ENCODE results near the gene NFYA. TPM values are rescaled to one million over a fixed set of nuclear protein-coding genes. Genes with fewer than 3 reads are reported as not detected.

NFYA gene
- total RNA-seq, 1 experiment from 2014 or later, result 43.0 TPM

- Histone ChIP-seq H2BK120ac (ENCODE audit: low read depth, low read length, poor library complexity, severe bottlenecking) (no peak overlapping the region), H3K79me2 (ENCODE audit: insufficient read depth, low read length) (peaks cover 6% of the 10 kb centered on the region; the same call in 1 of the 2 replicates), H3K4ac (ENCODE audit: low read depth, low read length) (no peak overlapping the region), H3K27ac (ENCODE audit: insufficient read length, low read depth, low read length) (no peak overlapping the region), H2BK5ac (ENCODE audit: insufficient read length, low read length) (no peak overlapping the region), H3K4me2 (ENCODE audit: insufficient read depth, insufficient read length, low read length) (no peak overlapping the region), H3K14ac (ENCODE audit: insufficient read depth, low read length) (no peak overlapping the region), H4K5ac (ENCODE audit: insufficient read length, low read depth, low read length) (no peak overlapping the region), H3K9ac (ENCODE audit: extremely low read depth, insufficient read length, low read length) (no peak overlapping the region), H3K4me1 (ENCODE audit: insufficient read depth, low read length) (no peaks in the 10 kb centered on the region), H3K23me2 (ENCODE audit: insufficient read length, low read depth, low read length, poor library complexity, severe bottlenecking) (no peaks in the 10 kb centered on the region), H2AK5ac (ENCODE audit: insufficient read length, low read length) (no peak overlapping the region), H4K91ac (ENCODE audit: insufficient read length, low read depth, low read length) (no peak overlapping the region), H3K56ac (ENCODE audit: insufficient read length, low read depth, low read length) (no peak overlapping the region), H3K9me3 (ENCODE audit: control insufficient read depth, low read depth, low read length) (no peaks in the 10 kb centered on the region), H4K20me1 (ENCODE audit: control insufficient read depth, insufficient read depth, insufficient read length) (peaks cover 2% of the 10 kb centered on the region), H2BK15ac (ENCODE audit: low read depth, low read length) (no peak overlapping the region), H3T11ph (ENCODE audit: low read length) (no peak overlapping the region), H3K18ac (ENCODE audit: insufficient read length, low read depth, low read length) (no peak overlapping the region), H2BK12ac (ENCODE audit: insufficient read length, low read depth, low read length) (no peak overlapping the region), H3K79me1 (ENCODE audit: insufficient read depth, low read depth, low read length, poor library complexity, severe bottlenecking) (peaks cover 7% of the 10 kb centered on the region), H2BK20ac (ENCODE audit: low read depth, low read length, poor library complexity, severe bottlenecking) (no peak overlapping the region), H2AFZ (ENCODE audit: low read length) (no peak overlapping the region), H3K27me3 (ENCODE audit: insufficient read depth, low read length) (no peaks in the 10 kb centered on the region), H4K8ac (replicated peaks; ENCODE audit: insufficient read length, low read depth, low read length) (no peak overlapping the region), H3K23ac (ENCODE audit: insufficient read length, low read depth, low read length) (no peak overlapping the region)
- peaks cover 2 to 8% of the 10 kb centered on the region in 2 experiments; a peak in 2 of 4 replicates for H3K4me1 Mint-ChIP-seq
- H3K9me3 Mint-ChIP-seq, result no peaks in the 10 kb centered on the region
- H3K27ac Mint-ChIP-seq, result no peak overlapping the region
- H3K36me3 Mint-ChIP-seq (ENCODE audit: insufficient read depth in 1 of 3, low read depth in 3 of 3), result peaks cover 32 to 89% (median 82%) of the 10 kb centered on the region in 3 experiments; a peak in 6 of 7 replicates
- no peak for DNase-seq
- no peaks in the 10 kb centered on the region for H3K27me3 Mint-ChIP-seq (ENCODE audit: low read depth)
- no peak for TF ChIP-seq CTCF (conservative IDR thresholded peaks at IDR 0.05)
- H3K4me3 Mint-ChIP-seq, result no peak overlapping the region
Observed at GRCh38 chr6:41083072-41083471, 10.3 kb downstream of the NFYA start.

Data from H9 (cell line).